ENCODE data around the gene GPR61. TPM values are rescaled to one million over a fixed set of nuclear protein-coding genes. Genes with fewer than 3 reads are reported as not detected.

The GPR61 gene
- total and polyA plus RNA-seq, 2 of the 4 experiments (the other 2 are of a cell fraction) = not detected

GRCh38 chr1:109548321-109549267 lies 8.9 kb downstream of the GPR61 start, which contains the start of gene GNAI3:
Gene GNAI3 (plus strand): TSS chr1:109548615. CDS start chr1:109548721, 106 bp downstream.
- Histone ChIP-seq H3K4me1 (ENCODE audit: control insufficient read depth, insufficient read depth, low read length) (peaks cover 4% of the 10 kb centered on the region), H2AK5ac (ENCODE audit: low read depth, low read length) (peak within 1 kb of the TSS; percentile 99), H3K36me3 (ENCODE audit: control insufficient read depth, insufficient read depth, low read length) (no peaks in the 10 kb centered on the region), H2AFZ (replicated peaks; ENCODE audit: low read length, poor library complexity) (peak within 1 kb of the TSS; percentile 97), H2BK5ac (ENCODE audit: low read depth, low read length, poor library complexity, severe bottlenecking) (peak within 1 kb of the TSS; percentile 92), H4K20me1 (ENCODE audit: insufficient read depth, low read length) (peaks cover 43% of the 10 kb centered on the region), H3K27ac (ENCODE audit: insufficient read depth, low read length) (peak within 1 kb of the TSS; percentile 94), H2BK15ac (ENCODE audit: low read depth, low read length) (peak within 1 kb of the TSS; percentile 65; the same call in 2 of the 3 replicates), H3K9ac (ENCODE audit: low read depth, low read length) (peak within 1 kb of the TSS; percentile 92), H3K23ac (ENCODE audit: low read depth, low read length) (peak within 1 kb of the TSS; percentile 96), H3K4me3 (ENCODE audit: insufficient read depth, low read depth, low read length) (peak within 1 kb of the TSS; percentile 66), H4K5ac (ENCODE audit: low read depth, low read length) (peak within 1 kb of the TSS; percentile 61), H3K4me2 (ENCODE audit: low read depth, low read length) (peak within 1 kb of the TSS; percentile 100), H3K18ac (ENCODE audit: low read depth, low read length) (peak within 1 kb of the TSS; percentile 50), H4K8ac (ENCODE audit: low read depth in 2 of 2, low read length in 2 of 2) (peak within 1 kb of the TSS; percentile 79 to 97), H3K27me3 (ENCODE audit: control insufficient read depth, insufficient read depth, low read length) (no peaks in the 10 kb centered on the region), H4K91ac (ENCODE audit: insufficient read depth, low read depth, low read length) (peak within 1 kb of the TSS; percentile 98), H3K14ac (replicated peaks; ENCODE audit: low read depth, low read length) (peak within 1 kb of the TSS; percentile 98), H3K79me1 (ENCODE audit: low read depth in 1 of 2, low read length in 2 of 2) (peaks cover 10 to 23% of the 10 kb centered on the region in 2 experiments), H3K4ac (ENCODE audit: low read depth, low read length) (peak within 1 kb of the TSS; percentile 99), H2AK9ac (replicated peaks; ENCODE audit: low read depth, low read length, poor library complexity) (peak within 1 kb of the TSS; percentile 99), H3K9me3 (ENCODE audit: control insufficient read depth, insufficient read depth, low read length) (no peaks in the 10 kb centered on the region), H2BK120ac (ENCODE audit: low read depth, low read length) (peak within 1 kb of the TSS; percentile 82), H3K56ac (ENCODE audit: extremely low read depth, insufficient read depth, low read length) (peak within 1 kb of the TSS; percentile 83), H3K9me1 (ENCODE audit: insufficient read depth, low read length) (peaks cover under 1% of the 10 kb centered on the region; the same call in 1 of the 2 replicates), H2BK20ac (ENCODE audit: low read depth, low read length) (no peak within 1 kb of the TSS)
- dilution Hi-C loops (cut with HindIII; ENCODE audit: low sequenced_read_pairs, unreplicated experiment) = no loop called here
- CTCF ChIA-PET = interaction anchor here (1.0 to 2.3 kb wide), 3 partner anchors 54 to 92 kb away, joined by 3 to 19 read pairs (median 4); partner anchors contain the start of gene CYB561D1
- intact Hi-C loops (cut with micrococcal nuclease) = loop anchor here (2.0 to 5.0 kb wide), 3 partner anchors 72 to 454 kb away; partner anchors contain the start of gene CSF1
- in situ Hi-C loops (cut with MboI; ENCODE audit: low sequenced_read_pairs) = loop anchor here (5.0 kb wide), 3 partner anchors 74 to 439 kb away; no protein-coding TSS in a partner anchor
- peak; percentile 97 for TF ChIP-seq POLR2A (IDR thresholded peaks at IDR 0.05; ENCODE audit: low read depth, low read length)
- no peak for TF ChIP-seq SMC3 (IDR thresholded peaks at IDR 0.05; ENCODE audit: low read depth, low read length)
- peak; percentile 41; the same call in 1 of the 2 replicates for TF ChIP-seq MAZ (IDR thresholded peaks at IDR 0.05; ENCODE audit: borderline replicate concordance, low read depth, low read length)
- TF ChIP-seq, protein P1, sequence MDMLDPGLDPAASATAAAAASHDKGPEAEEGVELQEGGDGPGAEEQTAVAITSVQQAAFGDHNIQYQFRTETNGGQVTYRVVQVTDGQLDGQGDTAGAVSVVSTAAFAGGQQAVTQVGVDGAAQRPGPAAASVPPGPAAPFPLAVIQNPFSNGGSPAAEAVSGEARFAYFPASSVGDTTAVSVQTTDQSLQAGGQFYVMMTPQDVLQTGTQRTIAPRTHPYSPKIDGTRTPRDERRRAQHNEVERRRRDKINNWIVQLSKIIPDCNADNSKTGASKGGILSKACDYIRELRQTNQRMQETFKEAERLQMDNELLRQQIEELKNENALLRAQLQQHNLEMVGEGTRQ (IDR thresholded peaks at IDR 0.05; ENCODE audit: low read depth, low read length) = peak; percentile 84
- TF ChIP-seq CEBPB (IDR thresholded peaks at IDR 0.05; ENCODE audit: low read depth, low read length) = peak; percentile 64; the same call in 1 of the 2 replicates
- no peak; the same call in 1 of the 2 replicates for TF ChIP-seq CHD1 (IDR thresholded peaks at IDR 0.05; ENCODE audit: low read depth, low read length)
- peak; percentile 15; the same call in 1 of the 2 replicates for TF ChIP-seq RAD21 (IDR thresholded peaks at IDR 0.05; ENCODE audit: low read length)
- TF ChIP-seq MXI1 (IDR thresholded peaks at IDR 0.05; ENCODE audit: borderline replicate concordance, low read depth, low read length) = peak; percentile 46; the same call in 1 of the 2 replicates
- no peak for TF ChIP-seq FOS (IDR thresholded peaks at IDR 0.05; ENCODE audit: low read depth, low read length)
- no peak for TF ChIP-seq RCOR1 (IDR thresholded peaks at IDR 0.05; ENCODE audit: insufficient replicate concordance, low read length)
- 0 out of 2 replicates have a peak, but pooled peaks have one; percentile 26 for TF ChIP-seq BHLHE40 (IDR thresholded peaks at IDR 0.05; ENCODE audit: low read depth, low read length)
- no peak for TF ChIP-seq RFX5 (IDR thresholded peaks at IDR 0.05; ENCODE audit: low read depth, low read length)
- TF ChIP-seq MAFK (IDR thresholded peaks at IDR 0.05; ENCODE audit: low read depth, low read length) = no peak
- TF ChIP-seq, protein P2, sequence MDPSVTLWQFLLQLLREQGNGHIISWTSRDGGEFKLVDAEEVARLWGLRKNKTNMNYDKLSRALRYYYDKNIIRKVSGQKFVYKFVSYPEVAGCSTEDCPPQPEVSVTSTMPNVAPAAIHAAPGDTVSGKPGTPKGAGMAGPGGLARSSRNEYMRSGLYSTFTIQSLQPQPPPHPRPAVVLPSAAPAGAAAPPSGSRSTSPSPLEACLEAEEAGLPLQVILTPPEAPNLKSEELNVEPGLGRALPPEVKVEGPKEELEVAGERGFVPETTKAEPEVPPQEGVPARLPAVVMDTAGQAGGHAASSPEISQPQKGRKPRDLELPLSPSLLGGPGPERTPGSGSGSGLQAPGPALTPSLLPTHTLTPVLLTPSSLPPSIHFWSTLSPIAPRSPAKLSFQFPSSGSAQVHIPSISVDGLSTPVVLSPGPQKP (IDR thresholded peaks at IDR 0.05; ENCODE audit: borderline replicate concordance, low read depth, low read length) = no peak
- DNase-seq (peak; percentile 96), ATAC-seq (ENCODE audit: low read depth) (peak; percentile 93)
- 1% methylated on average over 25 of the region's 68 CpGs; no CpG with 5 or more reads in 1 of the 2 experiments for WGBS, 2 experiments (ENCODE audit: extremely low coverage in 2 of 2, insufficient read length in 1 of 2)
- BruUV-seq (replicated peaks) = no TSS peak
- POLR2A ChIA-PET (ENCODE audit: unreplicated experiment) = interaction anchor here (0.6 to 1.5 kb wide), 9 partner anchors 8 to 437 kb away, joined by 3 to 13 read pairs (median 5); partner anchors contain the start of genes AMPD2, GNAT2 and GPR61
